ENCODE data around the gene USP6NL.

The USP6NL gene

DNA sequence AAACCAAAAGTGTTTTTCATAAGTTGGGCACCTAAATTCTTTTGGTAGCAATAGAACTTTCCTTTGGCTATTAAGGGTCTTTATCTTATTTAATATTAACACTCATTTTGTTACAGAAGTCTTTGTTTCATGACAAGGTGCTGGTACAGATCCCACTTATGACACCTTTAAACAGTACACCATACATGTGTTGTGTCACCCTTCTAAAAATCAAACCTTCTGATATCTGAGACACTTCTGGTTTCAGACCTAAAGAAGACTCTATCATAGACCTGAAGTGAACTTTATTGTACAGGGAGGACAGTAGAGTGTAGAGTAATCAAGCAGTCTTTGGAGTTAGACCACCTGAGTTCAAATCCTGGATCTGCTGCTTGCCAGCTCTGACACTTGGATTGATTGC lies 5.8 kb upstream of the USP6NL start:
- H3K4me3 ChIP-seq (ENCODE audit: low read depth, low read length) = no peak overlapping the region

GRCh38 chr10:11616021-11616420 lies 4.6 kb upstream of the USP6NL start:
- no peak overlapping the region for H3K4me3 ChIP-seq (ENCODE audit: low read depth, low read length)

DNA sequence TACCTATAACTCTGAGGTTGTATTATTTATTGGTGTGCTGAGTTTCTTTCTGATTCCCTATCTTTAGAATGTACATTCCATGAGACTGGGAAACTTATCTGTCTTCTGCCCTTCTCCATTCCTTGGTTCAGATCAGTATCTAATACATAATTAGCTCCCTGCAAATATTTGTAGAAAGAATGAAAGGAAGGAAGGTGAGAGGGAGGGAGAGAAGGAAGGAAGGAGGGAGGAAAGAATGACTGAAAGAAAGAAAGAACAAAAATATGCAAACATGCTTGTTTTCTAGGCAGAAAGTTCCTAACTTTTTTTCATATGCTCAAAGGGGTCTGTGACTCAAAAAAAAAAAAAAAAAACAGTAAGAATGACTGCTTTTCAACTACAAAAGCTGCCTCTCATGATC lies 3.9 kb upstream of the USP6NL start:
- H3K4me3 ChIP-seq (ENCODE audit: low read depth, low read length) = no peak overlapping the region

DNA sequence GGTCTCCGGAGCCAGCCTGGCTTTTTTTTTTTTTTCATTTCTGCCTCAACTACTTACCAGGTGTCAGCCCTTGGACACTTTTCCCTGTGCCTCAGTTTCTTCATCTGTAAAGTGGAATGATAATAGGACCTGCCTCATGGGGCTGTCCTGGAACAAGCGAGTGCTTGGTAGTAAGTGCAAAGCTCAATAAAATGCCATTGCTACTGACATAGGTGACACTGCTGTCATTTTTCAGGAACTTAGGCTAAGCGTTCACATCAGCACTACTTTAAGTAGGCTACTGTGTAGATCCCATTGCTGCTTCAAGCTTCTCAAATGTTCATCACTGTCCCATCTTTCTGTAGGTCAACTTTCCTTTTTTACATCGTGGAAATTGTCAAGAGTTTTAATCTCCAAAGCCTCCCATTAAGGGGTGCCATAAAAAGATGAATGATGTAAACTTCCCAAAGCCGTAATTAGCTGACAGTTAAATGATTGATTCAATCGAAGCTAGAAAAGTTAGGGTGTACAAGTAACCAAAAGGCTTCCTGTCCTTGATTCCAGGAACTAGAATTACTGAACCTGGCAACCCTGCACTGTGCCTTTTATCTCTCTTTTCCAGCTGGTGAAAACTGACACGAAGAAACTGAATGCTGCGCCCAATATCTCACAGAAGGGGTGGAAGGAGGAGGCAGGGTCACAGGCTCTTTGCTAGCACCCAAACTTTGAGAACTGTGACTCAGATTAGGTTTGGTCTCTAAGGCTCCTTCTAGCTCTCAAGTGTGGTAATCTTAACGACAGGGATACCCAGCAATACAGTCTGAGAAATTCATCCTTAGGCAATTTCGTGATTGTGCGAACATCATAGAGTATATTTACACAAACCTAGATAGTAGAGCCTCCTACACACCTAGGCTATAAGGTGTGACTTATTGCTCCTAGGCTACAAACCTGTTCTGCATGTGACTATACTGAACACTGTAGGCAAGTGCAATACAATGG lies 861 bp upstream of the USP6NL start:
- H3K4me3 ChIP-seq (ENCODE audit: low read depth, low read length) = peak overlapping the region; percentile 88

DNA sequence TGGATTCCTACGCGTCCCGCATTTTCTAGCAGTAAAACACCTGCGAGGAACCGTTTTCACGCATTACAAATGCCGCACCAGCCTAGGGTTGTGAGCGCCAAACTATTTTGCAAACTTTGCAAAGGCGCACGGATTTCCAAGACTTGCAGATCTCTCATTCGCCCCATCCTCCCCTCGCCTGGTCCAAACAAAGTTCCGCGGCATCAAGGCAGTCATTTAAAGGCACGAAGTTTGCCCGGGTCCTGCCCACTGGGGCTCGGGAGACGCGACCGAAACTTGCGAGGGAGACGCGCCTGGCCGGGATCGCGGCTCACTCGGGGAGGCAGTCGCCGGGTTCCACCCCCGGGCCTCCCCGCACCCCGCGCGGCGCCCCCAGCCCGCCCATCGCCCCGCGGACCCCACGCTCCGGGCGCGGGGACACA lies 613 bp downstream of the USP6NL start:
- peak overlapping the region; percentile 88 for H3K4me3 ChIP-seq (ENCODE audit: low read depth, low read length)

GRCh38 chr10:11610166-11610825 lies 1.2 kb downstream of the USP6NL start:
- peak overlapping the region; percentile 88 for H3K4me3 ChIP-seq (ENCODE audit: low read depth, low read length)

DNA sequence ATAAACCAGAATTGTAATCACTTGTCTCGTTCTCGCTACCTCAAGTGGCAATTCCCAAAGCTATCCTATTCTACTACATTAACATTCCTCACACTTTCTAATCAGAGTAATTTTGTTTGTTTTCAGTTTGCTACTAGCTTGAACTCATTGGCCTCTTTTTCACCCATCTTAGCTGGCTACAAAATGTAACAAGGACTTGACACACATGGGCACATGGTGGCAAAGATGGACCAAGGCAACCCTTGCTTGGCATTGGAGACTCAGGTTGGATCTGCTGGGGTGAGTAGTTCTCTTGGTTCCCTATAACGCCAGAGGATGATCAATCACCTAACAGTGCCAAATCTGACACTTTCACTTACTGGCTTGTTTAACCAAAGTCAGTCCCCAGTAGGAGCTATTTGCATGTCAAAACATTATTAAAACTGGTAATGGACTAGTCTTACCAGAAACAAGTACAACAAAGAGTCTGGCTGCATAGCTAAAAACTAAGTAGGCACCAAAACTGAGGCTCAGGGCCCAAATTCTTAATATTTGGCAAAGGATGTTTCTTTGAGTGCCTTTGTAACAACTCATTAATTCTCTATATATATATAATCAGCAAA lies 1.9 kb downstream of the USP6NL start:
- no peak overlapping the region for H3K4me3 ChIP-seq (ENCODE audit: low read depth, low read length)

DNA sequence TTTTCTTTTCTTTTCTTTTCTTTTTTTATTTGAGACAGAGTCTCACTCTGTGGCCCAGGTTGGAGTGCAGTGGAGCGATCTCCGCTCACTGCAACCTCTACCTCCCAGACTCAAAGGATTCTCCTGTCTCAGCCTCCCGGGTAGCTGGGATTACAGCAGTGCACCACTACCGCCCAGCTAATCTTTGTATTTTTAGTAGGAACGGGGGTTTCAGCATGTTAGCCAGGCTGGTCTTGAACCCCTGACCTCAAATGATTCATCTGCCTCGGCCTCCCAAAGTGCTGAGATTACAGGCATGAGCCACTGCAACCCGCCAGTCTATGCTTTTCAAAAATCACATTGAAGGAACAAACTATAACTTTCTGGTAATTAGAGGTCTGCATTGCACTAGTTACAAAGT lies 2.4 kb downstream of the USP6NL start:
- no peak overlapping the region for H3K4me3 ChIP-seq (ENCODE audit: low read depth, low read length)

DNA sequence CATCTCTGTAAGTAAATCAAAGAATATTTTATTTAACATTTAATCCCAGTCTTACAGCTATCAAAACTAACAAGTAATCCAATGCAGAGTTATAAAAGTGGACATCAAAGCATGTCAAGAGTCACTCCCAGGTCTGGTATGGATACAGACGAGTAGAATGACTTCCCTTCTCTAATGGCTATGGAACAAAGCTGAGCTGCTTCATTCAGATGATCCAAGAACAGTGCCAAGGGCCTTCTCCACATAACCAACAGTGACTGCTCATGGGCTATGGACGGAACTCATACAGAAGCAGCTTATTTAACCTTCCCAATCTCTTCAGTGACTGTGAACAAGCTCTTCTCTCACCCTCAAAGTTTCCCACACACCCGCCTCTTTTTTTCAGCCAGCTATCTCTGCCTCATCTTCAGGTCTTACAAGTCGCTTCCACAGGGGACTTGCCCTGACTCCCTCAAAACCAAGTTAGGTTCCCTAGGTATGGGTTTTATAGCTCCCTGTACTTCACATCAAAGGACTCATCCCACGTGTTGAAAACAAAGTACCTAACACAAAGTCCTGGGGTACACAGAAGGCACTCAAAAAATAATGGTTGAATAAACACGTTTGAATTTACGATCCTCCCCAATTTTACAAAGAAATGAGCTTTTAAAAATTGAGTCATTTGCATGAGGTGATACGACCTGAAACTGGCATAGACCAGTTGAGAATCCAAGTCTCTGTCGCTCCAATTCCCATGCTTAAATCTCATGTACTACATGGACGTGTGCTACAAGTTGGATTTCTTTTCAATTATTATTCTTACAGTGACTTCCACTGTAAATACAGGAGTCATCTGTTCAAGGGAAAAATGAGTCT lies 3.1 kb downstream of the USP6NL start:
- no peak overlapping the region for H3K4me3 ChIP-seq (ENCODE audit: low read depth, low read length)

DNA sequence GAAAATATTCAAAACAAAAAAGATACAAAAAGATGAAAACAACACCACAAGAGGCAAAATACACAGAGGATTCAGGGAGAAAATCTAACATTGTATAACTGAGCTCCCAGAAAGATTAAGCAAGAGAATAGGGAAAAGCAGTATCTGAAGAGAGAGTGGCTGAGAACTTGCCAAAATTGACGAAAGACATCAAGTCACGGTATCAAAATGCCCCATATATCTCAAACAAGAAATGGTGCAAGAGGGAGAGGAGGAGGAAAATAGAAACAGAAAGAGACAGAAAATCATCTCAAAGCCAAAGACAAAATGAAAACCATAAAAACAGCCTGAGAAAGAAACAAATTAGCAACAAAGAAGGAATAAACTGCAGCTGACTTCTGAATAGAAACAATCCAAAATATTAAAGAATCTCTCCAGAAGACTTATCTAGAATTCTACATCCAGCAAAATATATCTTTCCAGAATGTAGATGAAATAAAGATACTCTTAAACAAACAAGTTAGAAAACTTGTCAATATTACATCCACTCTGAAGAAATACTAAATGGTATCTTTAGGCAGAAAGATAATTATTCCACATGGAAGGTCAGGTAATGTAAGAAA lies 5.5 kb downstream of the USP6NL start:
- H3K4me3 ChIP-seq (ENCODE audit: low read depth, low read length) = no peak overlapping the region

GRCh38 chr10:11604865-11605650 lies 6.4 kb downstream of the USP6NL start:
- H3K4me3 ChIP-seq (ENCODE audit: low read depth, low read length) = no peak overlapping the region

- H3K4me3 ChIP-seq (ENCODE audit: low read depth, low read length) = no peak overlapping the region
Measured at GRCh38 chr10:11603741-11604140, 7.7 kb downstream of the USP6NL start.

DNA sequence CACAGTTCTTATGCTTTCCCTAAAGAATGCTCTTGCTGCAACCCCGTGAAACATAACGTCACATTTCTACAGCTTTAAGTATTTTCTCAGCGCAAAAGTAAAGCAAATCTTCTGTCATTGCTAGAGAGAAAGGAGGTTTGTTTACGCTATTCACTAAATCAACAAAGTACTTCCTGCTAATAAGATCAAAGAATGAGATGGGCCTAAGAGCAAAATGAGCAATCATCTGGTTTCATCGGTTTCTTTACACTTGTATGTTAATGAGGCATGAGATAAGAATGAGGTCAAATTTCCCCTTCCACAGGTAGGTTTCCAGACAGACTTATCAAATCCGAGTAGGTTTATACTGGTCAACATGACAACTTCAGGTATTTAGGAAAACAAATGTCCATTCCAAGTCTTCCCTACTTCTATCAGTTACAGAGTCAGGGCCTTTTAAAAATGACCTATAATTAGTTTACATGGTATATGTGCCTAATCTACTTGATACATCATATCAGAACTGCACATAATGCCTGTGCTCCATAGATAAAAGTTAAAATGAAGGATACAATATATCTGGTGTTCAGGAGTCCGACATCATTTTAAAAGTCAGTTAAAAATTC lies 8.4 kb downstream of the USP6NL start:
- H3K4me3 ChIP-seq (ENCODE audit: low read depth, low read length) = no peak overlapping the region

- H3K4me3 ChIP-seq (ENCODE audit: low read depth, low read length) = no peak overlapping the region
Measured at GRCh38 chr10:11602358-11602757, 9.1 kb downstream of the USP6NL start.

- no peak overlapping the region for H3K4me3 ChIP-seq (ENCODE audit: low read depth, low read length)
Measured at GRCh38 chr10:11601670-11602069, 9.8 kb downstream of the USP6NL start.

GRCh38 chr10:11600280-11600679 lies 11.2 kb downstream of the USP6NL start:
- H3K4me3 ChIP-seq (ENCODE audit: low read depth, low read length) = no peak overlapping the region

- H3K4me3 ChIP-seq (ENCODE audit: low read depth, low read length) = no peak overlapping the region
Measured at GRCh38 chr10:11598712-11599397, 12.6 kb downstream of the USP6NL start.

DNA sequence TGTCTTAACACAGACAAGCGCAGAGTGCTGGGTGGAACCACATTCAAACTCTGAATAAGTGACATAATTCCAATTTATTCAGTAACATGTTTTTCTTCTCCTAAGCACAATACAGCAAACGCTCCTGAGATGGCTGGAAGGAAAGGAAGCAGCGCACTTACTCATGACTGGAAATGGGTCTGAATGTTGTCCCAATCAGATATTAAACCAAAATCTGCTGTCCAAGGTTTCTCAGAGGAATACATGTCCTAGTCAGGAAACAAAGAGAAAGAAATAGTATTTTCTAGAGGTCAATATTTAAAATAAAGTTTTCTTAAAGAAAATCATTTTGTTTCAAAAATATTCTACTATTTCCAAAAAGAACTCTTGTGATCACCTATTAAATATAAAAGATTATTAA lies 14.0 kb downstream of the USP6NL start:
- H3K4me3 ChIP-seq (ENCODE audit: low read depth, low read length) = no peak overlapping the region

DNA sequence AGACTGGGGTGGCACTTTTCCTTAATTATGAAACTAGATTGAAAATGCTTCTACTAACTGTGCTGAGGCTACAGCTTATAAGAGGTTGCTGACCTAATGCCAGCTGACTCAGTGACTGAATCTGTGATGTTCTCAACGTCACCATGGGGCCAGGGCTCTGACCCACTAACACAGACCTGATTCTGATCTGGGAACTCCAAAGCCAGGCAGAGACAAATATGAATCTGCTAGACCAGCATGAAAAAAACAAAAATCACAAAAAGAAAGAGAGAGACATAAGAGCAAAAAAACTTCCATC lies 16.1 kb downstream of the USP6NL start:
- H3K4me3 ChIP-seq (ENCODE audit: low read depth, low read length) = no peak overlapping the region
